ENCODE data around the gene KIR3DL2.
"Not testable (repeated sequence)": the region's sequence is repeated elsewhere in the genome, so short reads cannot be mapped to it uniquely, and the experiment has no call there.

Gene KIR3DL2

GRCh38 chr19:54863459-54863858 is 13.2 kb downstream of the KIR3DL2 start:
- not testable (repeated sequence) for DNase-seq

GRCh38 chr19:54871696-54872095 is 21.5 kb downstream of the KIR3DL2 start:
- no peak for DNase-seq

GRCh38 chr19:54873990-54874389 is 23.7 kb downstream of the KIR3DL2 start, which contains the start of gene FCAR:
TSS of gene FCAR (plus strand) at chr19:54874235. CDS start at chr19:54874290, 55 bp downstream.
- peak in 1 of 58 donors; percentile 1 for DNase-seq

GRCh38 chr19:54875506-54875905 is 25.3 kb downstream of the KIR3DL2 start:
- no peak for DNase-seq

- DNase-seq: no peak
Measured at GRCh38 chr19:54877471-54877870, 27.2 kb downstream of the KIR3DL2 start.

GRCh38 chr19:54881884-54882283 is 31.6 kb downstream of the KIR3DL2 start:
- DNase-seq: no peak

GRCh38 chr19:54882758-54883157 is 32.5 kb downstream of the KIR3DL2 start:
- no peak for DNase-seq

GRCh38 chr19:54883228-54883627 is 33.0 kb downstream of the KIR3DL2 start:
- DNase-seq: no peak

- no peak for DNase-seq
Measured at GRCh38 chr19:54888239-54888638, 38.0 kb downstream of the KIR3DL2 start.

GRCh38 chr19:54889566-54889965 is 39.3 kb downstream of the KIR3DL2 start:
- DNase-seq: no peak

- DNase-seq: no peak
Measured at GRCh38 chr19:54893406-54893805, 43.2 kb downstream of the KIR3DL2 start.

GRCh38 chr19:54894106-54894505 is 43.9 kb downstream of the KIR3DL2 start:
- not testable (repeated sequence) for DNase-seq

- no peak for DNase-seq
Measured at GRCh38 chr19:54896036-54896435, 45.8 kb downstream of the KIR3DL2 start.

GRCh38 chr19:54898685-54899084 is 48.4 kb downstream of the KIR3DL2 start:
- DNase-seq: not testable (repeated sequence)

GRCh38 chr19:54899646-54900045 is 49.4 kb downstream of the KIR3DL2 start:
- DNase-seq: not testable (repeated sequence)

GRCh38 chr19:54901153-54901552 is 50.9 kb downstream of the KIR3DL2 start:
- DNase-seq: not testable (repeated sequence)

GRCh38 chr19:54902061-54902460 is 51.8 kb downstream of the KIR3DL2 start:
- no peak for DNase-seq

- DNase-seq: no peak
Measured at GRCh38 chr19:54903303-54903702, 53.1 kb downstream of the KIR3DL2 start.

- DNase-seq: not testable (repeated sequence)
Measured at GRCh38 chr19:54904261-54904660, 54.0 kb downstream of the KIR3DL2 start.

GRCh38 chr19:54905421-54905802 is 55.2 kb downstream of the KIR3DL2 start:
- no peak for DNase-seq

GRCh38 chr19:54905803-54906511 is 55.7 kb downstream of the KIR3DL2 start, which contains the start of gene NCR1:
TSS of gene NCR1 (plus strand) at chr19:54906148. CDS start at chr19:54906188, 40 bp downstream.
- no peak for DNase-seq

GRCh38 chr19:54906819-54907218 is 56.6 kb downstream of the KIR3DL2 start:
- no peak for DNase-seq

GRCh38 chr19:54907899-54908298 is 57.7 kb downstream of the KIR3DL2 start:
- DNase-seq: not testable (repeated sequence)

All from anterior cingulate cortex (tissue), 58 donors.